ENCODE data around the gene ARPP21.

ARPP21 gene

DNA sequence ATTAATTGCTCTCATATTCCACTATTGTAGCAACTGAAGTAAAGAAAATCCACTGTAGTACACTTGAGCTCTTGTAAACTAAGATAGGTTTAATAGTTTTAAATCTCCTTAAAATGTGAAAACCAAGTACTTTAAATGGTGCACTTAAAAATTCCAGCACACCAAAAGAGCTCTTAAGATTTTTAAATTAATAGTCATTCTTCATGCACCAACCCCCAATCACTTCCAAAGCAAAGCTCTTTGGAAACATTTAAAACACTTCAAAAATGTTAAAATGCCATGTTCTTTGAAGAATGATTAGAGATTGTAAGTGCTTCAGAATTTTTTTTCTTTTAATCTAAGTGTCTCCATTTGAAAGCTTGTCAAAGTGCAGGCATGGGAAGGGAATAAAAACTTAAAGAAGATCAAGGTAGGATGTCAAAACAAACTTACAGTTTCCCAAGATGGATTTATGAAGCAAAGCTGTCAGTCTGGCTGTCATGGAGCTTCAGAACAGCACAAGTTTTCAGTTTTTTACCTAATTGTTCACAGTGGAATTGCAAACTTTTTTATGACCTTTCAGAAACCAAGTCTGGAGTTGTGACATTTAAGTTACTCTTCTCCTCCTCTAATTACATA, 84.3 kb downstream of the ARPP21 start:
- H3K36me3 ChIP-seq (ENCODE audit: insufficient read depth, low read length): no peaks in the 10 kb centered on the region
- H2AFZ ChIP-seq (ENCODE audit: low read length): no peak overlapping the region
- H3K4me1 ChIP-seq (ENCODE audit: insufficient read depth, low read length, poor library complexity, severe bottlenecking): peaks cover 6% of the 10 kb centered on the region
- H4K20me1 ChIP-seq (ENCODE audit: insufficient read depth, low read length, poor library complexity, severe bottlenecking): no peaks in the 10 kb centered on the region
- no peaks in the 10 kb centered on the region for H3K79me2 ChIP-seq (ENCODE audit: insufficient read depth, low read length)
- H3K9ac ChIP-seq (ENCODE audit: low read depth, low read length, poor library complexity, severe bottlenecking): no peak overlapping the region
- H3K4me2 ChIP-seq (ENCODE audit: low read depth, low read length, poor library complexity, severe bottlenecking): no peak overlapping the region
- no peak overlapping the region for H3K4me3 ChIP-seq (ENCODE audit: low read length, poor library complexity, severe bottlenecking)
- H3K9me3 ChIP-seq (ENCODE audit: insufficient read depth, low read depth, low read length): no peaks in the 10 kb centered on the region
- H3F3A ChIP-seq (ENCODE audit: low read depth): no peaks in the 10 kb centered on the region
- H3K9me2 ChIP-seq (replicated peaks; ENCODE audit: low read depth, low read length): no peaks in the 10 kb centered on the region
- no peaks in the 10 kb centered on the region for H3K27me3 ChIP-seq (ENCODE audit: insufficient read depth, low read length, poor library complexity, severe bottlenecking)
- TF ChIP-seq, protein P1, sequence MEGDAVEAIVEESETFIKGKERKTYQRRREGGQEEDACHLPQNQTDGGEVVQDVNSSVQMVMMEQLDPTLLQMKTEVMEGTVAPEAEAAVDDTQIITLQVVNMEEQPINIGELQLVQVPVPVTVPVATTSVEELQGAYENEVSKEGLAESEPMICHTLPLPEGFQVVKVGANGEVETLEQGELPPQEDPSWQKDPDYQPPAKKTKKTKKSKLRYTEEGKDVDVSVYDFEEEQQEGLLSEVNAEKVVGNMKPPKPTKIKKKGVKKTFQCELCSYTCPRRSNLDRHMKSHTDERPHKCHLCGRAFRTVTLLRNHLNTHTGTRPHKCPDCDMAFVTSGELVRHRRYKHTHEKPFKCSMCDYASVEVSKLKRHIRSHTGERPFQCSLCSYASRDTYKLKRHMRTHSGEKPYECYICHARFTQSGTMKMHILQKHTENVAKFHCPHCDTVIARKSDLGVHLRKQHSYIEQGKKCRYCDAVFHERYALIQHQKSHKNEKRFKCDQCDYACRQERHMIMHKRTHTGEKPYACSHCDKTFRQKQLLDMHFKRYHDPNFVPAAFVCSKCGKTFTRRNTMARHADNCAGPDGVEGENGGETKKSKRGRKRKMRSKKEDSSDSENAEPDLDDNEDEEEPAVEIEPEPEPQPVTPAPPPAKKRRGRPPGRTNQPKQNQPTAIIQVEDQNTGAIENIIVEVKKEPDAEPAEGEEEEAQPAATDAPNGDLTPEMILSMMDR (conservative IDR thresholded peaks at IDR 0.05; ENCODE audit: low read length): no peak

DNA sequence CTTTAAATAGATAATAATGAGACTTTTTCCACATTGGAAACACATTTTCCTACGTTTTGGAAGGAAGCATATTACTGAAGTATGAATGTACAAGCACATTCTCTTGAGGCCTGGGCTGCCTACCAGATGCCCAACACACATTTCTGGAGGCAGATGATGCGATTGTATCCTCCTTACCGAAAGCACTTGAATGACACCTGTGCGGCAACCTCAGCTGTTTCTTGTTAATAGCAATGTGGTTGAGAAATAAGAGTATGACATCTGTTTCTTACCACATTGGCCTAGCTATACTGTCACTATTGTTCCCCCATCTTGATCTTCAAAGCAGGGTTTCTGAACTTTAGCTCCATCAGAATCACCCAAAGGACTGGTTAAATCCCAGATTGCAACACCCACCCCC, 84.8 kb downstream of the ARPP21 start:
- H3K27me3 ChIP-seq (ENCODE audit: insufficient read depth, low read length, poor library complexity, severe bottlenecking): no peaks in the 10 kb centered on the region

DNA sequence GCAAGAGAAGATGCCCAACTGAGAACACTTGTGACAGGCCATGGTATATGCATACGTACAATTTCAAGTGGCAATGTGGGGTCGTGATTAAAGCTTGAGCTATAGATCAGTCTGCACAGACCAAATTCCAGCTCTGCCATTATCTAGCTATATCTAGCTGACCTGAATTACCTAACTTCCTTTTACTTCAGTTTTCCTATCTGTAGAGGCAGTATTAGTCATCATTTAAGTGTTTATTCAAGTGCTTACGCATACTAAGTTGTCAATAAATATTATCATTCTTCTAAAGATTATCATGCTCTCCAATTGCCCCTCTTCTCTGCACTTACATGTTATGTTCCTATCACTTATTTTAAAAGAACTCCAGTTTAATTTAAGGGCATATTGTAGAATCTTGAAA, 87.9 kb downstream of the ARPP21 start:
- no peaks in the 10 kb centered on the region for H3F3A ChIP-seq (ENCODE audit: low read depth)
- H2AFZ ChIP-seq (ENCODE audit: low read length): no peak overlapping the region
- H3K79me2 ChIP-seq (ENCODE audit: insufficient read depth, low read length): no peaks in the 10 kb centered on the region
- H3K4me2 ChIP-seq (ENCODE audit: low read depth, low read length, poor library complexity, severe bottlenecking): no peak overlapping the region
- H4K20me1 ChIP-seq (ENCODE audit: insufficient read depth, low read length, poor library complexity, severe bottlenecking): no peaks in the 10 kb centered on the region
- H3K4me1 ChIP-seq (ENCODE audit: insufficient read depth, low read length, poor library complexity, severe bottlenecking): peaks cover 6% of the 10 kb centered on the region
- TF ChIP-seq, protein P1 (conservative IDR thresholded peaks at IDR 0.05; ENCODE audit: low read length): no peak
- no peak for TF ChIP-seq EZH2phosphoT487 (IDR thresholded peaks at IDR 0.05; ENCODE audit: borderline replicate concordance)
- H3K4me3 ChIP-seq (ENCODE audit: low read length, poor library complexity, severe bottlenecking): no peak overlapping the region
- H3K27me3 ChIP-seq (ENCODE audit: insufficient read depth, low read length, poor library complexity, severe bottlenecking): no peaks in the 10 kb centered on the region
- no peaks in the 10 kb centered on the region for H3K36me3 ChIP-seq (ENCODE audit: insufficient read depth, low read length)
- H3K9ac ChIP-seq (ENCODE audit: low read depth, low read length, poor library complexity, severe bottlenecking): no peak overlapping the region
- no peaks in the 10 kb centered on the region for H3K9me2 ChIP-seq (replicated peaks; ENCODE audit: low read depth, low read length)
- H3K9me3 ChIP-seq (ENCODE audit: insufficient read depth, low read depth, low read length): no peaks in the 10 kb centered on the region

More for the DNA sequence above, 84.8 kb downstream of the ARPP21 start:
- no peak for TF ChIP-seq EZH2phosphoT487 (IDR thresholded peaks at IDR 0.05; ENCODE audit: borderline replicate concordance)
- TF ChIP-seq, protein P1 (conservative IDR thresholded peaks at IDR 0.05; ENCODE audit: low read length): no peak
- Histone ChIP-seq H4K20me1 (ENCODE audit: insufficient read depth, low read length, poor library complexity, severe bottlenecking) (no peaks in the 10 kb centered on the region), H3K4me1 (ENCODE audit: insufficient read depth, low read length, poor library complexity, severe bottlenecking) (peaks cover 6% of the 10 kb centered on the region), H3K4me3 (ENCODE audit: low read length, poor library complexity, severe bottlenecking) (no peak overlapping the region), H3F3A (ENCODE audit: low read depth) (no peaks in the 10 kb centered on the region), H3K9me3 (ENCODE audit: insufficient read depth, low read depth, low read length) (no peaks in the 10 kb centered on the region), H3K79me2 (ENCODE audit: insufficient read depth, low read length) (no peaks in the 10 kb centered on the region), H3K4me2 (ENCODE audit: low read depth, low read length, poor library complexity, severe bottlenecking) (no peak overlapping the region), H3K36me3 (ENCODE audit: insufficient read depth, low read length) (no peaks in the 10 kb centered on the region), H3K9me2 (replicated peaks; ENCODE audit: low read depth, low read length) (no peaks in the 10 kb centered on the region), H3K9ac (ENCODE audit: low read depth, low read length, poor library complexity, severe bottlenecking) (no peak overlapping the region), H2AFZ (ENCODE audit: low read length) (no peak overlapping the region)

Measured in Loucy (cell line).